Adrenal gland (tissue), 5 donors: ENCODE measurements around the gene SCARF2.

Experiments used
- CTCF ChIP-seq, 6 experiments: fragments of 450-650 bp in 4 of 6; fragments of 200-600 bp in 2 of 6; sonication (generic) in 1 of 6; IDR thresholded peaks; 1 replicate in 5 of 6; 2 replicates in 1 of 6; pipeline versions ENCODE4 v1.5.1 to v1.8.0; 2016 to 2021; ENCODE audit warnings: antibody characterized with exemption in 6 of 6, mild to moderate bottlenecking in 2 of 6, moderate library complexity in 1 of 6
- POLR2A ChIP-seq, 2 donors: fragments of 450-650 bp; IDR thresholded peaks; one replicate each; pipeline ENCODE4 v1.6.1; 2017; ENCODE audit warnings: antibody characterized with exemption in 2 of 2, mild to moderate bottlenecking in 2 of 2, moderate library complexity in 1 of 2
- donor health status: DM: no; HTN: no; CAD: no.

GRCh38 chr22:20434264-20434751, 3.3 kb downstream of the SCARF2 start:
- TF ChIP-seq CTCF (IDR thresholded peaks at IDR 0.05), result no peak
- no peak for TF ChIP-seq POLR2A (IDR thresholded peaks at IDR 0.05)
